G401.6 (cell line): ENCODE data around the gene MATN1.

Experiments used
- FAIRE-seq: peaks from 2 replicates; lab custom pipeline; 2012; peaks lifted over from hg19 to GRCh38; lab: Jason Lieb, UNC

Gene MATN1

GRCh38 chr1:30680429-30680828 lies 43.0 kb downstream of the MATN1 start:
- FAIRE-seq = no peak

- FAIRE-seq = no peak
Observed at GRCh38 chr1:30679976-30680305, 43.4 kb downstream of the MATN1 start.

- no peak for FAIRE-seq
Observed at GRCh38 chr1:30679201-30679975, 44.0 kb downstream of the MATN1 start.

GRCh38 chr1:30678209-30678608 lies 45.2 kb downstream of the MATN1 start:
- FAIRE-seq = no peak

GRCh38 chr1:30677471-30677870 lies 45.9 kb downstream of the MATN1 start:
- FAIRE-seq = no peak

- no peak for FAIRE-seq
Observed at GRCh38 chr1:30675761-30676160, 47.6 kb downstream of the MATN1 start.

GRCh38 chr1:30675289-30675688 lies 48.1 kb downstream of the MATN1 start:
- no peak for FAIRE-seq

- FAIRE-seq = no peak
Observed at GRCh38 chr1:30673395-30673794, 50.0 kb downstream of the MATN1 start.

- no peak for FAIRE-seq
Observed at GRCh38 chr1:30672661-30673060, 50.7 kb downstream of the MATN1 start.

- no peak for FAIRE-seq
Observed at GRCh38 chr1:30670240-30671060, 52.9 kb downstream of the MATN1 start.

GRCh38 chr1:30668546-30669327 lies 54.6 kb downstream of the MATN1 start:
- FAIRE-seq = no peak

GRCh38 chr1:30668024-30668423 lies 55.4 kb downstream of the MATN1 start:
- no peak for FAIRE-seq

GRCh38 chr1:30666756-30667273 lies 56.6 kb downstream of the MATN1 start:
- FAIRE-seq = no peak

- no peak for FAIRE-seq
Observed at GRCh38 chr1:30665216-30666010, 58.0 kb downstream of the MATN1 start.

- FAIRE-seq = no peak
Observed at GRCh38 chr1:30664103-30664755, 59.2 kb downstream of the MATN1 start.

- FAIRE-seq = no peak
Observed at GRCh38 chr1:30663596-30664091, 59.7 kb downstream of the MATN1 start.

- no peak for FAIRE-seq
Observed at GRCh38 chr1:30662291-30662840, 61.0 kb downstream of the MATN1 start.

- no peak for FAIRE-seq
Observed at GRCh38 chr1:30661311-30661710, 62.1 kb downstream of the MATN1 start.
